Central memory CD8-positive, alpha-beta T cell (primary cell): ENCODE results near the gene TCF12.

Experiments used
- ATAC-seq: fragments of 150-1000 bp; cut with Tn5 transposase; replicated peaks from 2 replicates; pipeline ENCODE4 v1.10.0; 2022; ENCODE audit warnings: mild to moderate bottlenecking, moderate FRiP score, moderate number of reproducible peaks; ENCODE audit not compliant: poor library complexity, severe bottlenecking; ENCODE audit errors: extremely low read depth
- DNase-seq, 2 donors: peaks; one replicate each; pipeline ENCODE4 v3.0.0; 2021; ENCODE audit warnings: low spot score in 2 of 2
- H3K27ac Mint-ChIP-seq: one replicate; pipeline ENCODE4 v1.8.0; 2022; ENCODE audit warnings: low read depth, mild to moderate bottlenecking, moderate library complexity, mixed read lengths
- H3K27me3 Mint-ChIP-seq: one replicate; pipeline ENCODE4 v1.8.0; 2022; ENCODE audit warnings: mixed read lengths
- H3K36me3 Mint-ChIP-seq: one replicate; pipeline ENCODE4 v1.8.0; 2022; ENCODE audit warnings: mild to moderate bottlenecking, moderate library complexity, mixed read lengths; ENCODE audit not compliant: insufficient read depth
- H3K4me1 Mint-ChIP-seq: one replicate; pipeline ENCODE4 v1.8.0; 2022; ENCODE audit warnings: mixed read lengths
- H3K4me3 Mint-ChIP-seq: one replicate; pipeline ENCODE4 v1.8.0; 2022; ENCODE audit warnings: mild to moderate bottlenecking, moderate library complexity, mixed read lengths
- H3K9me3 Mint-ChIP-seq: one replicate; pipeline ENCODE4 v1.8.0; 2022; ENCODE audit warnings: mixed read lengths

The TCF12 gene

DNA sequence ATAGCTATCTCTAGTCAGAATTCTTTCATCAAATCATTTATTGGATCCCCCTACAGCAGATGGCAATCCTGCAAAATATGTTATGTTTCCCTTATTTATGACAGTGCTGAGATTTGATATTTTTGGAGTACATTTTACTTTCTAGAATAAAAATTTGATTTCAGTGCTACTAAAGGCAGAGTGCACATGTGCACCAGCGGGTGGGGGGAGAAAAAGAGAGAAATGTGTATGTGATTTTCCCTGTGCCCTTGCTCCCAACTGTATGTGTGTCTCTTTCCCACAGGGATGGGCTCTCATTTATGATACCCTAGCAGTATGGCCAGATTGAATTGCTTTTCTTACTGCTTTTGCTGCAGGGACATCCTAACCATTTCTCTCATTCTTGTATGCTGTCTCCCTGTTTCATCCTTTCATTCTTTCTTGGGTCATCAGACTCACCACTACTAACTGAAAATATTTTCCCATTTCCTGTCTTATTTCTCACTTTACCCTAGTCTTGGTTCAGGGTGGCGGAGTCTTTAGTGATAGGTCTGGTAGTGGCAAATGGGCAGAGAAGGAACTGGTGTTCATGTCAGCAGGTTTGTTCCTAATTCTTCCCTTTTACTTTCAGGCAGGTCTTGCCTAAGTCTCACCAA lies 140.7 kb downstream of the TCF12 start:
- ATAC-seq (no peak), DNase-seq (no peak)
- Mint-ChIP-seq H3K36me3 (peaks cover 2% of the 10 kb centered on the region), H3K4me1 (peaks cover 42% of the 10 kb centered on the region), H3K27ac (no peak overlapping the region), H3K9me3 (no peaks in the 10 kb centered on the region), H3K27me3 (no peaks in the 10 kb centered on the region), H3K4me3 (no peak overlapping the region)

DNA sequence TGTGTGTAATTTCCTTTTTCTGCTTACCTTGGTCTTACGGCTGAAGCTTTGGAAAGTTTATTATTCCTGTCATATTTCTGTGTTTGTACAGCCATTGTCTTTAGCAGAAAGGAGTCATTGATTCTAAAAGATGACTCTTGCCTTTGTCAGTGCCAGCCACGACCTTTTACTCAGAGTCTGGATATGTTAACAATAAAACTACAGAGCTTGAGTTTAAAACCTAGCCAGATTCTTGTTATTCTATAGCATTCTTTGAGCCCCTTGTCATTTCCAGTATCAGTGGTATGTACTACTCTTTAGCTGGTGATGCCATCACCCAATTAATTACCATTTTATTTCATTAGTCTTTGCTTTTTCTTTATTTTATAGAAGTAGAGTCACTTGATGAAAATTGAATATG lies 142.4 kb downstream of the TCF12 start:
- H3K27me3 Mint-ChIP-seq, result no peaks in the 10 kb centered on the region
- DNase-seq (no peak), ATAC-seq (no peak)
- no peaks in the 10 kb centered on the region for H3K9me3 Mint-ChIP-seq
- H3K36me3 Mint-ChIP-seq, result peaks cover 3% of the 10 kb centered on the region
- no peak overlapping the region for H3K27ac Mint-ChIP-seq
- H3K4me3 Mint-ChIP-seq, result no peak overlapping the region
- H3K4me1 Mint-ChIP-seq, result peaks cover 32% of the 10 kb centered on the region

DNA sequence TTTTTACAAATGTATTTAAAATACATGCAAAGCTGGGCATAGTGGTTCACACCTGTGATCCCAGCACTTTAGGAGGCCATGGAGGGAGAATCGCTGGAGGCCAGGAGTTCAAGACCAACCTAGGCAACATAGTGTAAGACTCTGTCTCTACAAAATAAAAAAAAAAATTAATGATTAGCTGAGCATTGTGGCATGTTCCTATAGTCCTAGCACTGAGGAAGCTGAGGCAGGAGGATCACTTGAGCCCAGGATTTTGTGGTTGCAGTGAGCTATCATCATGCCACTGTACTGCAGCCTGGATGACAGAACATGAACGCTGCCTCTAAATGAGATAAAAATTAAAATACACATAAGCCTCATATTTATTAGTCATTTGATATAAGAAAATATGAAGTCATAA lies 142.8 kb downstream of the TCF12 start:
- Mint-ChIP-seq H3K4me3 (no peak overlapping the region), H3K27ac (no peak overlapping the region), H3K27me3 (no peaks in the 10 kb centered on the region), H3K4me1 (peaks cover 29% of the 10 kb centered on the region), H3K9me3 (no peaks in the 10 kb centered on the region), H3K36me3 (peaks cover 3% of the 10 kb centered on the region)
- ATAC-seq (no peak), DNase-seq (no peak)

DNA sequence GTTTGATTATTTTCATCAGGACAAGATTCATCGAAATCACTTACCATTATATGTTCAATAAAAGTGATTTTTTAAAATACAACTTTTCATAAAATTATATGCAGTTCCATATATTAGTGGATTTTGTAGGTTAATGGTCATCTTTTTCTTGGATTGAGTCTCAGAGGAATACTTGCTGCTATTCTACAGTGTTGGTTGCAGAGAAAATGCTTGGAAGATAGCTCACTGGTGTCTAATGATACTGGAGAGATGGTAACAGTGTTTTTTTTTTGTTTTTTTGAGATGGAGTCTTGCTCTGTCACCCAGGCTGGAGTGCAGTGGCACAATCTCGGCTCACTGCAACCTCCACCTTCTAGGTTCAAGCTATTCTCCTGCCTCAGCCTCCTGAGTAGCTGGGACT lies 143.3 kb downstream of the TCF12 start:
- Mint-ChIP-seq H3K27me3 (no peaks in the 10 kb centered on the region), H3K4me3 (no peak overlapping the region), H3K36me3 (peaks cover 3% of the 10 kb centered on the region), H3K27ac (no peak overlapping the region), H3K4me1 (peaks cover 28% of the 10 kb centered on the region), H3K9me3 (no peaks in the 10 kb centered on the region)
- ATAC-seq (no peak), DNase-seq (no peak)

DNA sequence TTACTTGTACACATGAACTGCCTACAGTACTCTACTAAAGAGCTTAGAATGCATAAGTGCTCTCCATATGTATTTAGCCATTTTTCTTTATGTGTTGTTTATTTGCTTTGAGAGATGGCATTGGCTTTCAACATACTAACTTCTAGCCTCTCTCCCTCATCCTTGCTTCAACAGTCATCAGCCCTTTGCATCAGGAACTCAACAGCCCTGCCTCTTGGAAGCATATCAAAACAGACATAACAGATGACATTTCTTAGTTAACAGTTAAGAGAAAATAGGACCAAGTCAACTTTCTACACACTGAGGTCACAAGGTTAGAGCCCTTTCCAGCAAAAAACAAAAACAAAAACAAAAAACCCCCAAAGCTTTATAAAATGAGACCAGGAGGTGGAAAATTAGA lies 145.6 kb downstream of the TCF12 start:
- Mint-ChIP-seq H3K27ac (no peak overlapping the region), H3K9me3 (no peaks in the 10 kb centered on the region), H3K4me3 (no peak overlapping the region), H3K4me1 (peaks cover 18% of the 10 kb centered on the region), H3K27me3 (no peaks in the 10 kb centered on the region), H3K36me3 (peaks cover 3% of the 10 kb centered on the region)
- no peak for DNase-seq
- no peak for ATAC-seq

DNA sequence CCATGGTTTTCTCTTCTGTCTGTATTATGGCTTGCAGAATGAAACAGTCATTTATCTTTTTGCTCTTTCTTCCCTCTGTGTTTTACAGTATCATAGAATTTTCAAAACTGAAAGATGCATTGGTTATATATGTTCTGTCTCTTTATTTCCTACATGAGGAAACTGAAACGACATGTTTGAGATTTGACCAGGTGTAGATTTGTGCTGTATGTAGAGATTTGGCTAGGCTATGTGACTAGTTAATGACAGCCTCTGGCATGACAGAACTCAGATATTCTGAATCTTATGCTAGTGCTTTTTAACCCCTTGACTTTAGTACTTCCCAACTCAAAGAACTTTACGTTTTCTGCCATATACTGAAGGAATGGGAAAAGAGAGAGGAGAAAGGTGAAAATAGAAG lies 151.0 kb downstream of the TCF12 start:
- H3K27me3 Mint-ChIP-seq, result no peaks in the 10 kb centered on the region
- H3K36me3 Mint-ChIP-seq, result peaks cover 5% of the 10 kb centered on the region
- DNase-seq, result no peak
- no peak overlapping the region for H3K4me3 Mint-ChIP-seq
- no peak overlapping the region for H3K27ac Mint-ChIP-seq
- peaks cover 27% of the 10 kb centered on the region for H3K4me1 Mint-ChIP-seq
- no peaks in the 10 kb centered on the region for H3K9me3 Mint-ChIP-seq
- ATAC-seq, result no peak

DNA sequence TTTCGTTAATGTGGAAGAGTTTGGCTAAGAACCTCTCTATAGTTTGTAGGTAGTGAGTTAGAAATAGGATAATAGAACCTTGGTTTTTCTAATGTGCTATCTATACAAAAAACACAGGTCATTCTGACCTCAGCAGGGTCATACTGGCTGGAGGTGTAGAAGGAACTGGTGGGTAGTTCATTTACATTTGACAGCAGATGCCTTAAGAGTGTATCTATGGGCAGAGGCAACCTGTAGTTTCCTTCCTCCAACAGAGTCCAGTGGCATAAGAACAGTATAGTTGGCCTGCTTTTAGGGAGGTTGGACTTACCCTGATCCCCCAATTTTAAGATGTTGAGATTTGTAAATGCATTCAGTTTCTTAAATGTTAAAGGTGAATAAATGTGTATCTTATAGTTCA lies 152.2 kb downstream of the TCF12 start:
- no peak for ATAC-seq
- DNase-seq, result no peak
- H3K27me3 Mint-ChIP-seq, result no peaks in the 10 kb centered on the region
- H3K36me3 Mint-ChIP-seq, result peaks cover 6% of the 10 kb centered on the region
- no peak overlapping the region for H3K27ac Mint-ChIP-seq
- H3K9me3 Mint-ChIP-seq, result no peaks in the 10 kb centered on the region
- H3K4me3 Mint-ChIP-seq, result no peak overlapping the region
- H3K4me1 Mint-ChIP-seq, result peaks cover 27% of the 10 kb centered on the region

DNA sequence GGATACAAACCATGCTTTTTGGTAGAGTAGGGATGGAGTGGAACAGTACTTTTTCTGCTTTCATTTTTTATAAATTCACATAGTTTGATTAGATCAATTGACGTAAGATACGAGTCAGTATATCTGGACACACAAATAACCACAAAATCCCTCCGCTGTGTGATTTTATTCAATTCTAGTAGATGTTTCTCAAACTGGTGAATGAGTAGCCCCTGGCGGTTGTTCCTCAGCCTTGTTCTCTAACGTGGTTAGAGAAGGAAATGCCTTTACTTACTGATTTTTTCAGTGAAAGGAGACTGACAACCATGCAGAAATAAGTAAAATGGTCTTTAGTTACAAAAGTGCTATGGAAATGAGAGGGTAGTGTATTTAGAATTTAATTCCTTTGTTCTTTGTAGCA lies 161.0 kb downstream of the TCF12 start:
- no peak for DNase-seq
- H3K9me3 Mint-ChIP-seq, result no peaks in the 10 kb centered on the region
- ATAC-seq, result no peak
- peak overlapping the region; percentile 39 for H3K27ac Mint-ChIP-seq
- peaks cover 17% of the 10 kb centered on the region for H3K4me1 Mint-ChIP-seq
- peaks cover 1% of the 10 kb centered on the region for H3K36me3 Mint-ChIP-seq
- no peaks in the 10 kb centered on the region for H3K27me3 Mint-ChIP-seq
- H3K4me3 Mint-ChIP-seq, result no peak overlapping the region

DNA sequence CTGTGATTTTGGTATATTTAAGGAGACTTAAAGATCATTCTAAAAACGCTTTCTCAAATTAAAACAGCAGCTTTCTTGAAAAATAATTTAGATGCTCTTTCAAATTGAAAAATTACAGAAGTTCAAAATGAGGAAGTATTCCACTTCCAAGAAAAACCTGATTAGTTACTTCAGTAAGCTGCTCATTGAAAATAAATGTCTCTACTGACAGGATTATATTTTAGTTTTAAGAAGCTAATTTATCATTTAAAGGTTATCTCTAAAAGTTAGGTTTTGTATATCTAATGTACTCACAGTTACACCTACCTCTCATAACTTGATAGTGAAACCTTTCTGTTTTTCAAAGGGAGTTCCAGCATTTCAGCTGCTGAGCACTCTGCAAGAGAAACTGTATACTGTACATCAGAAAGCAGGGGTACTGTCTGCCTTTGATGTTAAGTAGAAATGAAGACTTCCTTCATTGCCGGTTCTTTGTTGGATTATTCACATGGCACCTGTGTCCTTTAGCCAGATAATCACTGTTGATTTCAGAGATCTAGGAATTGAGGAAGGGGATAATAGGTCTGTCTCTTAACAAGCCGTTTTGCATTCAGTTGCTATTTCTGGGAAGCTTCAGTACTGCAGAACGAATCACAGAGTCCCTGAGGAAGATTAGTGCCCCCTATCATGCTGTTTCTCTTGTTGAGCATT lies 161.6 kb downstream of the TCF12 start:
- no peak overlapping the region for H3K4me3 Mint-ChIP-seq
- peak overlapping the region; percentile 39 for H3K27ac Mint-ChIP-seq
- H3K9me3 Mint-ChIP-seq, result no peaks in the 10 kb centered on the region
- peaks cover 17% of the 10 kb centered on the region for H3K4me1 Mint-ChIP-seq
- DNase-seq (no peak), ATAC-seq (no peak)
- no peaks in the 10 kb centered on the region for H3K36me3 Mint-ChIP-seq
- H3K27me3 Mint-ChIP-seq, result no peaks in the 10 kb centered on the region

DNA sequence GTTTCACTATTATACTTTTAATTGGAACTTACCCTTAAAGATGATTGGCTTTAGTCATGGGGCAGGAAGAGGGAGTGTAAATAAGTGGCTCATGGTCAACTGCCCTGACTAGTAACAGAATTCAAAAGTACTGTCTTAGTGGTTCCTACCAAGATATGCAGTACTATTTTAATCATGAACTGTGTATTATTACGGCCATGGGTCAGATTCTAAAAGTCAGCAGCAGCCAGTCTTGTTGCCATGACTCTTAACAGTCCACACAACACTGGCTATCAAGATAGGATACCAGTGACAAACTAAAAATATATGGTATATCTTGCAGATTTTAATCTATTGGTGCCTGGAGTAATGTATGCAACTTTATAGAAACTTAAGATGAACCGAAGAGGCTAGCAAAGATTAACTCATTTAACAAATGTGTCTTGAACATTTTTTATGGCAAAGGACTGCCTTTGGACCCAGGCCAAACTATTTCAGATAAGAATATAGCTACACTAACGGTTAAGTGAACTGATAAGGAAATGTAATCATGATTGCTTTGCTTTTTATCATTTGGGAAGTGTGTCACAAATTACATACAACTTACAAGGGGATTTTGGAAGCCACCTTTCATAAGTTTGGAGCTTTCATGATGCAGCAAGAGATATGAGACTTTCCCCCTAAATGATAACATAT lies 163.7 kb downstream of the TCF12 start:
- DNase-seq, result no peak
- H3K36me3 Mint-ChIP-seq, result no peaks in the 10 kb centered on the region
- no peaks in the 10 kb centered on the region for H3K27me3 Mint-ChIP-seq
- no peak overlapping the region for H3K27ac Mint-ChIP-seq
- ATAC-seq, result no peak
- no peak overlapping the region for H3K4me3 Mint-ChIP-seq
- H3K9me3 Mint-ChIP-seq, result no peaks in the 10 kb centered on the region
- H3K4me1 Mint-ChIP-seq, result peaks cover 14% of the 10 kb centered on the region

DNA sequence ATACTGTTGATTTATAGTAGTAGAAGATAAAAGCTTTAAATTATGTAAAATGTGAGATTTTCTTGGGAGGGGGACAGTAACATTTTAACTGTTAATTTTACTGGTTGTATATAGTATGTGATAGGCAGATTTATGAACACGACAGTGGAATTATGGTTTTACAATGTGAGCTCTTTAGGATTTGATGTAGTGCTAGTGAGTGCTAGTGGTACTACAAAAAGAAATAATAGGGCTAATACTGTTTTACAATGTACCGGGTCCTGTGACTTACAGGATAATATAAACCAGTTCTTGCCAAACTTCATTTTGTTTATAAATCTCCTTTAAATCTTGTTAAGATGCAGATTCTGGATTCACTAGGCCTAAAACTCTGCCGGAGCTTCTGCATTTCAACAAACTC lies 165.7 kb downstream of the TCF12 start:
- Mint-ChIP-seq H3K27me3 (no peaks in the 10 kb centered on the region), H3K4me3 (no peak overlapping the region), H3K4me1 (peaks cover 21% of the 10 kb centered on the region), H3K27ac (no peak overlapping the region), H3K36me3 (no peaks in the 10 kb centered on the region), H3K9me3 (no peaks in the 10 kb centered on the region)
- DNase-seq, result no peak
- no peak for ATAC-seq

DNA sequence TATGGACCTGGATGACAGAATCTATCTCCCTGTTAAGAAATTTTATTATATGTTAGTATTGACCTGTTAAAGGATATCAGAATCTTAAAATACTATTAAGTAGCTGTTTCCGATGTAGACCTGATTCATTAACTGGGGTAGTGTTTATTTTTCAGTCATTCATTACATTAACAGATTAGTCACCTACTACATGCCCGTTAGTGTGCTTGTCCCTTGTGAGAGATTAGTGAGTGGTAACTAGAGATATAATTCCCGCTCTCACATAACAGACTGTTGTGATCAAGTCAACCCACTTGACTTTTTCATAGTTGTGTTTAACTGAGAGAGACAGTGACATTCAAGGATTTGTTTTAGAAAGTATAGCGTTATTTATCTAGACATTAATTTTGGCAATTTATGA lies 166.8 kb downstream of the TCF12 start:
- no peaks in the 10 kb centered on the region for H3K9me3 Mint-ChIP-seq
- ATAC-seq (no peak), DNase-seq (no peak)
- no peak overlapping the region for H3K27ac Mint-ChIP-seq
- H3K27me3 Mint-ChIP-seq, result no peaks in the 10 kb centered on the region
- peaks cover 19% of the 10 kb centered on the region for H3K4me1 Mint-ChIP-seq
- H3K4me3 Mint-ChIP-seq, result no peak overlapping the region
- no peaks in the 10 kb centered on the region for H3K36me3 Mint-ChIP-seq

DNA sequence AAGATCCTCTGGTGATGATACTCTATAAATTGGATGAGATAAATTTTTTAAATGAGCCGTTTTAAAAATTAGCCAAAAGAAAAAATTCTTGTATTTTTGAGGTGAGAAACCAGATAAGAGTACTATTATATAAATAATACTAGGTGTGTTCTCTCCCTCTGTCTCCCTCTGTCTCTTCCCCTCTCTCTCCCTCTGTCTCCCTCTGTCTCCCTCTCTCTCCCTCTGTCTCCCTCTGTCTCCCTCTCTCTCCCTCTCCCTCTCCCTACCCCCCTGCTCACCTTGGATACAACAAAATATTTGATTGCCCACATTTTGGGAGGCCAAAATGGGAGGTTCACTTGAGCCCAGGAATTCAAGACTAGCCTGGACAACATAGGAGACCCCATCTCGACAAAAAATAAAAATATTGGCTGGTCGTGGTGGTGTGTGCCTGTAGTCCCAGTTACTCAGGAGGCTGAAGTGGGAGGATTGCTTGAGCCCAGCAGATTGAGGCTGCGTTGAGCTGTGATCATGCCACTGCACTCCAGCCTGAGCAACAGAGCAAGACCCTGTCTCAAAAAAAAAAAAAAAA lies 168.5 kb downstream of the TCF12 start:
- Mint-ChIP-seq H3K9me3 (no peaks in the 10 kb centered on the region), H3K27ac (no peak overlapping the region), H3K4me3 (no peak overlapping the region), H3K36me3 (peaks cover 5% of the 10 kb centered on the region), H3K4me1 (peaks cover 23% of the 10 kb centered on the region), H3K27me3 (no peaks in the 10 kb centered on the region)
- DNase-seq, result no peak
- ATAC-seq, result no peak
